GM06990 (cell line): ENCODE results near the gene BACH1.
A peak's percentile ranks its signal among the peaks of the same experiment; 100 is the strongest.

Experiments used
- DNase-seq: peaks from one replicate; pipeline ENCODE4 v3.0.0-alpha.2; 2011; ENCODE audit not compliant: insufficient read length; ENCODE audit errors: extremely low read depth
- H3K27me3 ChIP-seq: replicated peaks from 2 replicates; pipeline ENCODE4 v1.6.0; 2011; ENCODE audit warnings: low read length; ENCODE audit not compliant: control insufficient read depth, insufficient read depth
- H3K36me3 ChIP-seq: 2 replicates; pipeline ENCODE4 v1.5.1; 2011; ENCODE audit warnings: low read length; ENCODE audit not compliant: control insufficient read depth, insufficient read depth
- H3K4me3 ChIP-seq: replicated peaks from 2 replicates; pipeline ENCODE4 v1.5.1; 2011; ENCODE audit warnings: low read depth, mild to moderate bottlenecking, control low read depth, low read length
- CTCF ChIP-seq: IDR thresholded peaks from 2 replicates; pipeline ENCODE4 v1.5.1; 2011; ENCODE audit warnings: low read length, control low read depth, mild to moderate bottlenecking, inconsistent platforms; ENCODE audit not compliant: insufficient read depth, poor library complexity, severe bottlenecking

Gene BACH1

DNA sequence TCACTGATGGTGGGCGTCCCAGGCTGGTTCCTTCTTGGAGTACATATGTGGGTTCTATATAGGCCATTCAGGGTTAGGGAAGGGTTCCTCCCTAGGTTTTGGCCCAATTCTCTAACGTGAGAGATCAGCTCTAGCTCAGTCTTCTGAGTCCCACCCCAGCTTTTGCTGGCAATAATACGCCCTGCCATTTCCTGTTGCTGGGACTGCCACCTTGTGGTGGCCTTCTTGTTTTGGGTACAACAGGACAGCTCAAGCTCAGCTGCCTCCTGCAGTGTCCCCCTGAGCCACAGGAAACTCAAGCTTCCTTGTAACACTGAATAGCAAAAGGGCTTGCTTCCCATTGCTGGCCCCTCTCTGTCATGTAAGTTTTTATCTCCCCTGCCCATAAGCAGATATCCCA lies 77.8 kb downstream of the BACH1 start:
- H3K4me3 ChIP-seq, result no peak overlapping the region
- no peaks in the 10 kb centered on the region for H3K27me3 ChIP-seq
- peak; percentile 14 for DNase-seq
- TF ChIP-seq CTCF, result peak; percentile 74
- 0 out of 2 replicates have a peak, but pooled peaks cover 2% of the 10 kb centered on the region for H3K36me3 ChIP-seq

GRCh38 chr21:29377266-29377665 lies 78.5 kb downstream of the BACH1 start:
- DNase-seq, result no peak
- Histone ChIP-seq H3K4me3 (no peak overlapping the region), H3K27me3 (no peaks in the 10 kb centered on the region), H3K36me3 (0 out of 2 replicates have a peak, but pooled peaks cover 2% of the 10 kb centered on the region)
- no peak for TF ChIP-seq CTCF

DNA sequence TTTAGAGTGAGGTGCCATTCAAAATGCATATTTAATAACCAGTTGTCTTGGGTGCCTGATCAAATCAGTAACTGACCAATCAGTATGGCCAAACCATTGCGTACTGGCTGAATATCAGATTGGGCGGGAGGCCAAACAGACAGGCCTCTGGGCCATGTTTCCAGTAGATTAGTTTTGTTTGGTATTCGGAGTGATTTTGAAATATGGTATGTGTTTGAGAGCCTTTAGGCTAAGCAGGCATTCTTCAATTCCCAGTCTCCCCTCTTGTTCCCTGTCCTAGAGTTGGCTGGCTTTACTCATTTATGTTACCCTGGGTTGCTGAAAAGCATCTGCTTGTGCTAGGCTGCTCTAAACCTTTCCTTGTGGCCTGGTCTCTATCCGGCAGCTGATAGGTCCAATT lies 80.1 kb downstream of the BACH1 start:
- no peak for TF ChIP-seq CTCF
- H3K4me3 ChIP-seq, result no peak overlapping the region
- DNase-seq, result no peak
- no peaks in the 10 kb centered on the region for H3K36me3 ChIP-seq
- no peaks in the 10 kb centered on the region for H3K27me3 ChIP-seq

- TF ChIP-seq CTCF, result no peak
- DNase-seq, result no peak
- Histone ChIP-seq H3K4me3 (no peak overlapping the region), H3K27me3 (no peaks in the 10 kb centered on the region), H3K36me3 (no peaks in the 10 kb centered on the region)
Observed at GRCh38 chr21:29379517-29380054, 80.9 kb downstream of the BACH1 start.

GRCh38 chr21:29382030-29382654 lies 83.4 kb downstream of the BACH1 start:
- no peak overlapping the region for H3K4me3 ChIP-seq
- TF ChIP-seq CTCF, result no peak
- H3K27me3 ChIP-seq, result no peaks in the 10 kb centered on the region
- no peak for DNase-seq
- H3K36me3 ChIP-seq, result no peaks in the 10 kb centered on the region

DNA sequence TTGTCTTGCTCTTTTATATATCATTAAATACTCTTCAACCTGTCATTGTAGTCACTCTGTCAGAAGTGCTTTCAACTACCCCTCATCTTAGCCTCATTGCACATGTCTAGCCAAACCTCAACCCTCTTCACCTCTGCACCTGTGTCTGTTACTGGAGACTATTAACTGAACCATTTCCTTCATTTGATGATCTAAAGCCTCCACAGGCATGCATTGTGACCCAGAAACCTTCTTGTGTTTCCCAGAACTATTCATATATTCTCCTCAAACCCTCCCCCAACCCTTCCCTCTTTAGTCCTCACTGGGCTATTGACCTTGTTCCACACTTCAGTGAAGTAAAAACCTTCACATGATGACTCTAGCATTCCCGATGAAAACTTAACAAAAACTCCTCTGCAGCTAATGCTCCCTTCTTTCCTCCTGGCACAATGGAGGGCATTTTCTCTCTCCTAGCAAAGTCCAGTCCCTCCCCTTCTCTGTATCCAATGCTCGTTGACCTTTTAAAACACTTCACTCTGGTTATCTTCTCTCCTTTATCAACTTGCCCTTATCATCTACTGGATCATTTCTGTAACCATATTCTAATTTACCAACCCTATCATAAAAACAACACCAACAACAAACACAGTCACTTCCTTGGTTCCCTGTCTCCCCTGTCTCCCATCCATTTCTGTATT lies 86.1 kb downstream of the BACH1 start:
- H3K4me3 ChIP-seq, result no peak overlapping the region
- no peaks in the 10 kb centered on the region for H3K36me3 ChIP-seq
- DNase-seq, result no peak
- no peaks in the 10 kb centered on the region for H3K27me3 ChIP-seq
- TF ChIP-seq CTCF, result no peak
